Measurements from ENCODE around the gene PLXNA4. TPM values are rescaled to one million over a fixed set of nuclear protein-coding genes. Genes with fewer than 3 reads are reported as not detected.

Gene PLXNA4
- polyA plus RNA-seq, 1 donor (not counting 4 experiments of a cell fraction or from before 2014, with no cell fraction given): 0.01 TPM

- no peaks in the 10 kb centered on the region for H3K79me2 ChIP-seq (ENCODE audit: control insufficient read depth, insufficient read depth, low read length)
- no peaks in the 10 kb centered on the region for H3K9me1 ChIP-seq (ENCODE audit: control insufficient read depth, extremely low read depth, insufficient read depth, low read length)
- TF ChIP-seq CTCF (optimal IDR thresholded peaks at IDR 0.05 in 1 of 3, IDR thresholded peaks at IDR 0.05 in 1 of 3, conservative IDR thresholded peaks at IDR 0.05 in 1 of 3; ENCODE audit: extremely low read depth in 1 of 3, insufficient read depth in 2 of 3, low read length in 3 of 3): no peak
- TF ChIP-seq EZH2 (IDR thresholded peaks at IDR 0.05; ENCODE audit: low read length): no peak
- H3K9me3 ChIP-seq (ENCODE audit: control insufficient read depth, low read depth, low read length): no peaks in the 10 kb centered on the region
- no peak overlapping the region for H2AFZ ChIP-seq (ENCODE audit: control insufficient read depth, low read length)
- peaks cover 33% of the 10 kb centered on the region for H3K27me3 ChIP-seq (ENCODE audit: control insufficient read depth, extremely low read depth, insufficient read depth, low read length)
- H3K4me3 ChIP-seq (ENCODE audit: control insufficient read depth in 2 of 3, extremely low read depth in 1 of 3, insufficient read depth in 2 of 3, low read depth in 1 of 3, low read length in 3 of 3): no peak overlapping the region
- no peaks in the 10 kb centered on the region for H4K20me1 ChIP-seq (ENCODE audit: control insufficient read depth, extremely low read depth, insufficient read depth, low read length)
- H3K4me2 ChIP-seq (ENCODE audit: control insufficient read depth, extremely low read depth, insufficient read depth, low read depth, low read length): no peak overlapping the region
- dilution Hi-C loops (cut with MboI; ENCODE audit: extremely low pct_ligation_motif_present, low sequenced_read_pairs): no loop called here
- H3K9ac ChIP-seq (ENCODE audit: control insufficient read depth, extremely low read depth, insufficient read depth, low read length): no peak overlapping the region
- FAIRE-seq (no peak), DNase-seq (ENCODE audit: low read depth, low spot score) (no peak)
- H3K4me1 ChIP-seq (ENCODE audit: control insufficient read depth, extremely low read depth, insufficient read depth, low read length): no peaks in the 10 kb centered on the region
- no peak overlapping the region for H3K27ac ChIP-seq (ENCODE audit: control insufficient read depth, insufficient read depth, low read length)
- H3K36me3 ChIP-seq (ENCODE audit: control insufficient read depth in 2 of 2, extremely low read depth in 1 of 2, insufficient read depth in 2 of 2, low read length in 2 of 2): no peaks in the 10 kb centered on the region
Measured at GRCh38 chr7:132355048-132355447, 221.2 kb downstream of the PLXNA4 start.

GRCh38 chr7:132354527-132354926 lies 221.7 kb downstream of the PLXNA4 start:
- Histone ChIP-seq H3K9ac (ENCODE audit: control insufficient read depth, extremely low read depth, insufficient read depth, low read length) (no peak overlapping the region), H3K9me1 (ENCODE audit: control insufficient read depth, extremely low read depth, insufficient read depth, low read length) (no peaks in the 10 kb centered on the region), H3K9me3 (ENCODE audit: control insufficient read depth, low read depth, low read length) (no peaks in the 10 kb centered on the region), H3K79me2 (ENCODE audit: control insufficient read depth, insufficient read depth, low read length) (no peaks in the 10 kb centered on the region), H3K4me3 (ENCODE audit: control insufficient read depth in 2 of 3, extremely low read depth in 1 of 3, insufficient read depth in 2 of 3, low read depth in 1 of 3, low read length in 3 of 3) (no peak overlapping the region), H4K20me1 (ENCODE audit: control insufficient read depth, extremely low read depth, insufficient read depth, low read length) (no peaks in the 10 kb centered on the region), H2AFZ (ENCODE audit: control insufficient read depth, low read length) (no peak overlapping the region), H3K27ac (ENCODE audit: control insufficient read depth, insufficient read depth, low read length) (no peak overlapping the region), H3K4me2 (ENCODE audit: control insufficient read depth, extremely low read depth, insufficient read depth, low read depth, low read length) (no peak overlapping the region), H3K36me3 (ENCODE audit: control insufficient read depth in 2 of 2, extremely low read depth in 1 of 2, insufficient read depth in 2 of 2, low read length in 2 of 2) (no peaks in the 10 kb centered on the region), H3K4me1 (ENCODE audit: control insufficient read depth, extremely low read depth, insufficient read depth, low read length) (no peaks in the 10 kb centered on the region), H3K27me3 (ENCODE audit: control insufficient read depth, extremely low read depth, insufficient read depth, low read length) (peaks cover 33% of the 10 kb centered on the region)
- dilution Hi-C loops (cut with MboI; ENCODE audit: extremely low pct_ligation_motif_present, low sequenced_read_pairs): no loop called here
- no peak for DNase-seq (ENCODE audit: low read depth, low spot score)
- TF ChIP-seq EZH2 (IDR thresholded peaks at IDR 0.05; ENCODE audit: low read length): no peak
- no peak for FAIRE-seq

GRCh38 chr7:132353936-132354335 lies 222.3 kb downstream of the PLXNA4 start:
- no peaks in the 10 kb centered on the region for H4K20me1 ChIP-seq (ENCODE audit: control insufficient read depth, extremely low read depth, insufficient read depth, low read length)
- dilution Hi-C loops (cut with MboI; ENCODE audit: extremely low pct_ligation_motif_present, low sequenced_read_pairs): no loop called here
- TF ChIP-seq EZH2 (IDR thresholded peaks at IDR 0.05; ENCODE audit: low read length) (no peak), CTCF (optimal IDR thresholded peaks at IDR 0.05 in 1 of 3, IDR thresholded peaks at IDR 0.05 in 1 of 3, conservative IDR thresholded peaks at IDR 0.05 in 1 of 3; ENCODE audit: extremely low read depth in 1 of 3, insufficient read depth in 2 of 3, low read length in 3 of 3) (no peak)
- FAIRE-seq: no peak
- H3K36me3 ChIP-seq (ENCODE audit: control insufficient read depth in 2 of 2, extremely low read depth in 1 of 2, insufficient read depth in 2 of 2, low read length in 2 of 2): no peaks in the 10 kb centered on the region
- no peak overlapping the region for H2AFZ ChIP-seq (ENCODE audit: control insufficient read depth, low read length)
- no peak overlapping the region for H3K4me2 ChIP-seq (ENCODE audit: control insufficient read depth, extremely low read depth, insufficient read depth, low read depth, low read length)
- H3K4me3 ChIP-seq (ENCODE audit: control insufficient read depth in 2 of 3, extremely low read depth in 1 of 3, insufficient read depth in 2 of 3, low read depth in 1 of 3, low read length in 3 of 3): no peak overlapping the region
- no peak overlapping the region for H3K27ac ChIP-seq (ENCODE audit: control insufficient read depth, insufficient read depth, low read length)
- H3K4me1 ChIP-seq (ENCODE audit: control insufficient read depth, extremely low read depth, insufficient read depth, low read length): no peaks in the 10 kb centered on the region
- H3K9me3 ChIP-seq (ENCODE audit: control insufficient read depth, low read depth, low read length): no peaks in the 10 kb centered on the region
- H3K9me1 ChIP-seq (ENCODE audit: control insufficient read depth, extremely low read depth, insufficient read depth, low read length): no peaks in the 10 kb centered on the region
- H3K79me2 ChIP-seq (ENCODE audit: control insufficient read depth, insufficient read depth, low read length): no peaks in the 10 kb centered on the region
- no peak overlapping the region for H3K9ac ChIP-seq (ENCODE audit: control insufficient read depth, extremely low read depth, insufficient read depth, low read length)
- DNase-seq (ENCODE audit: low read depth, low spot score): no peak
- H3K27me3 ChIP-seq (ENCODE audit: control insufficient read depth, extremely low read depth, insufficient read depth, low read length): peaks cover 33% of the 10 kb centered on the region

Data from keratinocyte (primary cell).